Measurements from ENCODE around the gene ZBTB44. TPM values are rescaled to one million over a fixed set of nuclear protein-coding genes. Genes with fewer than 3 reads are reported as not detected.
"Not testable (repeated sequence)": the region's sequence is repeated elsewhere in the genome, so short reads cannot be mapped to it uniquely, and the experiment has no call there.

The ZBTB44 gene
- total RNA-seq, 1 donor from 2014 or later: 43.6 TPM

- H4K20me1 ChIP-seq (ENCODE audit: low read depth): no peaks in the 10 kb centered on the region
- H3K27ac ChIP-seq: no peak overlapping the region
- peaks cover 6% of the 10 kb centered on the region for H3K36me3 Mint-ChIP-seq
Observed at GRCh38 chr11:130241713-130242112, 73.0 kb downstream of the ZBTB44 start.

GRCh38 chr11:130237282-130238006 is 77.3 kb downstream of the ZBTB44 start:
- H3K4me1 ChIP-seq: no peaks in the 10 kb centered on the region
- H2AFZ ChIP-seq (replicated peaks): no peak overlapping the region
- TF ChIP-seq CTCF (IDR thresholded peaks at IDR 0.05) (no peak), EZH2 (IDR thresholded peaks at IDR 0.05) (no peak), EZH2phosphoT487 (IDR thresholded peaks at IDR 0.05) (no peak)
- no peaks in the 10 kb centered on the region for H3K27me3 ChIP-seq
- Mint-ChIP-seq H3K27me3 (ENCODE audit: insufficient read depth, low read depth) (no peaks in the 10 kb centered on the region), H3K27ac (no peak overlapping the region), H3K4me1 (no peaks in the 10 kb centered on the region), H3K4me3 (no peak overlapping the region), H3K9me3 (no peaks in the 10 kb centered on the region), H3K36me3 (peaks cover 8% of the 10 kb centered on the region)
- no peak overlapping the region for H3K9ac ChIP-seq
- peaks cover 8% of the 10 kb centered on the region for H3K36me3 ChIP-seq
- no peak overlapping the region for H3K27ac ChIP-seq
- no peaks in the 10 kb centered on the region for H3K9me3 ChIP-seq (ENCODE audit: low read depth)
- H4K20me1 ChIP-seq (ENCODE audit: low read depth): no peaks in the 10 kb centered on the region
- no peak overlapping the region for H3K4me2 ChIP-seq
- no peaks in the 10 kb centered on the region for H3K79me2 ChIP-seq (ENCODE audit: low read depth)
- H3K4me3 ChIP-seq: no peak overlapping the region
- DNase-seq (ENCODE audit: low spot score): no peak
- H3F3A ChIP-seq (ENCODE audit: low read depth): no peaks in the 10 kb centered on the region

More at GRCh38 chr11:130241713-130242112, 73.0 kb downstream of the ZBTB44 start:
- Mint-ChIP-seq H3K4me1 (no peaks in the 10 kb centered on the region), H3K27me3 (ENCODE audit: insufficient read depth, low read depth) (no peaks in the 10 kb centered on the region), H3K27ac (no peak overlapping the region), H3K4me3 (no peak overlapping the region), H3K9me3 (no peaks in the 10 kb centered on the region)
- H3K27me3 ChIP-seq: no peaks in the 10 kb centered on the region
- TF ChIP-seq CTCF (IDR thresholded peaks at IDR 0.05): peak; percentile 12
- no peak for TF ChIP-seq EZH2phosphoT487 (IDR thresholded peaks at IDR 0.05)
- TF ChIP-seq EZH2 (IDR thresholded peaks at IDR 0.05): no peak
- no peaks in the 10 kb centered on the region for H3K9me3 ChIP-seq (ENCODE audit: low read depth)
- no peak overlapping the region for H3K4me3 ChIP-seq
- no peaks in the 10 kb centered on the region for H3K36me3 ChIP-seq
- H2AFZ ChIP-seq (replicated peaks): no peak overlapping the region
- H3K4me1 ChIP-seq: no peaks in the 10 kb centered on the region
- no peak overlapping the region for H3K9ac ChIP-seq
- H3K79me2 ChIP-seq (ENCODE audit: low read depth): no peaks in the 10 kb centered on the region
- no peaks in the 10 kb centered on the region for H3F3A ChIP-seq (ENCODE audit: low read depth)
- H3K4me2 ChIP-seq: no peak overlapping the region
- DNase-seq (ENCODE audit: low spot score): no peak

- Histone ChIP-seq H3K4me2 (no peak overlapping the region), H3K4me3 (no peak overlapping the region), H3K27me3 (no peaks in the 10 kb centered on the region), H3K27ac (no peak overlapping the region), H3K4me1 (no peaks in the 10 kb centered on the region), H2AFZ (replicated peaks) (no peak overlapping the region), H4K20me1 (ENCODE audit: low read depth) (no peaks in the 10 kb centered on the region), H3F3A (ENCODE audit: low read depth) (no peaks in the 10 kb centered on the region), H3K9me3 (ENCODE audit: low read depth) (no peaks in the 10 kb centered on the region), H3K9ac (no peak overlapping the region), H3K79me2 (ENCODE audit: low read depth) (no peaks in the 10 kb centered on the region), H3K36me3 (peaks cover 8% of the 10 kb centered on the region)
- Mint-ChIP-seq H3K9me3 (no peaks in the 10 kb centered on the region), H3K4me1 (no peaks in the 10 kb centered on the region), H3K4me3 (no peak overlapping the region), H3K36me3 (peaks cover 6% of the 10 kb centered on the region), H3K27me3 (ENCODE audit: insufficient read depth, low read depth) (no peaks in the 10 kb centered on the region), H3K27ac (no peak overlapping the region)
- DNase-seq (ENCODE audit: low spot score): no peak
- TF ChIP-seq EZH2 (IDR thresholded peaks at IDR 0.05): no peak
- no peak for TF ChIP-seq EZH2phosphoT487 (IDR thresholded peaks at IDR 0.05)
- TF ChIP-seq CTCF (IDR thresholded peaks at IDR 0.05): no peak
Observed at GRCh38 chr11:130234315-130234714, 80.4 kb downstream of the ZBTB44 start.

- H3K9ac ChIP-seq; H3K36me3 Mint-ChIP-seq; H3K27me3 Mint-ChIP-seq (ENCODE audit: insufficient read depth, low read depth); H2AFZ ChIP-seq (replicated peaks); DNase-seq (ENCODE audit: low spot score); H3K4me3 ChIP-seq; H3K27ac ChIP-seq; H3K9me3 Mint-ChIP-seq; H3K36me3 ChIP-seq; H3K4me1 ChIP-seq; H3K79me2 ChIP-seq (ENCODE audit: low read depth); H3K9me3 ChIP-seq (ENCODE audit: low read depth); H3K27me3 ChIP-seq; H3K4me3 Mint-ChIP-seq; H4K20me1 ChIP-seq (ENCODE audit: low read depth); H3K27ac Mint-ChIP-seq; H3F3A ChIP-seq (ENCODE audit: low read depth); H3K4me1 Mint-ChIP-seq; H3K4me2 ChIP-seq: not testable (repeated sequence)
Observed at GRCh38 chr11:130233888-130234287, 80.8 kb downstream of the ZBTB44 start.

- not testable (repeated sequence) for H3K27me3 Mint-ChIP-seq (ENCODE audit: insufficient read depth, low read depth); H2AFZ ChIP-seq (replicated peaks); H3K4me3 ChIP-seq; H3K9ac ChIP-seq; H3K4me2 ChIP-seq; H3K27ac ChIP-seq; H3K27ac Mint-ChIP-seq; H3F3A ChIP-seq (ENCODE audit: low read depth); H3K4me1 Mint-ChIP-seq; H3K9me3 ChIP-seq (ENCODE audit: low read depth); DNase-seq (ENCODE audit: low spot score); H3K79me2 ChIP-seq (ENCODE audit: low read depth); H3K36me3 ChIP-seq; H3K9me3 Mint-ChIP-seq; H3K36me3 Mint-ChIP-seq; H4K20me1 ChIP-seq (ENCODE audit: low read depth); H3K4me1 ChIP-seq; H3K4me3 Mint-ChIP-seq; H3K27me3 ChIP-seq
Observed at GRCh38 chr11:130233486-130233885, 81.2 kb downstream of the ZBTB44 start.

All from neural progenitor cell (in vitro differentiated cells).